Mammary epithelial cell (primary cell): Measurements from ENCODE around the gene CMTM8.

Source experiments
- EZH2 ChIP-seq: IDR thresholded peaks from 2 replicates; pipeline ENCODE4 v1.6.1; 2012; ENCODE audit warnings: low read length, inconsistent platforms, borderline replicate concordance
- TF ChIP-seq, protein P1 (sequence below), 2 donors: IDR thresholded peaks in 1 of 2; conservative IDR thresholded peaks in 1 of 2; 2 replicates each; pipeline ENCODE4 v1.5.1; 2011 to 2012; ENCODE audit warnings: inconsistent platforms in 2 of 2, low read length in 2 of 2, mild to moderate bottlenecking in 2 of 2, control low read depth in 1 of 2, low read depth in 1 of 2; ENCODE audit not compliant: insufficient read depth in 1 of 2; ENCODE audit errors: extremely low read depth in 1 of 2

DNA sequence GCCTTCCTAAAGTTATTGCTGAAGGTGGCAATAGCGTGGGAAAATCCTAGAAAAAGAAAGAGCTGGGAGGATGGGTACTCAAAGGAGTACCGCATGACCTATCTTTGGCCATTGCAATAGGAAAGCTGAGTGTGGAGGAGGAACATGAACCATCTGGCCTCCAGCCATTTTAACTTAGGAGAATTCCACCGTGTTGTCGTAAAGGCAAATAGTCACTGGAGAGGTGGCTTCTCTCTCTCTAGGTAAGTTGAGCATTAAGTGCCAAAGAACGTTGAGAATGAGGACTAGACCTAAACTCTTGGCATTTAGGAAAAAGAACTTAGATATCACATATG, 137.1 kb downstream of the CMTM8 start:
- TF ChIP-seq, protein P1, sequence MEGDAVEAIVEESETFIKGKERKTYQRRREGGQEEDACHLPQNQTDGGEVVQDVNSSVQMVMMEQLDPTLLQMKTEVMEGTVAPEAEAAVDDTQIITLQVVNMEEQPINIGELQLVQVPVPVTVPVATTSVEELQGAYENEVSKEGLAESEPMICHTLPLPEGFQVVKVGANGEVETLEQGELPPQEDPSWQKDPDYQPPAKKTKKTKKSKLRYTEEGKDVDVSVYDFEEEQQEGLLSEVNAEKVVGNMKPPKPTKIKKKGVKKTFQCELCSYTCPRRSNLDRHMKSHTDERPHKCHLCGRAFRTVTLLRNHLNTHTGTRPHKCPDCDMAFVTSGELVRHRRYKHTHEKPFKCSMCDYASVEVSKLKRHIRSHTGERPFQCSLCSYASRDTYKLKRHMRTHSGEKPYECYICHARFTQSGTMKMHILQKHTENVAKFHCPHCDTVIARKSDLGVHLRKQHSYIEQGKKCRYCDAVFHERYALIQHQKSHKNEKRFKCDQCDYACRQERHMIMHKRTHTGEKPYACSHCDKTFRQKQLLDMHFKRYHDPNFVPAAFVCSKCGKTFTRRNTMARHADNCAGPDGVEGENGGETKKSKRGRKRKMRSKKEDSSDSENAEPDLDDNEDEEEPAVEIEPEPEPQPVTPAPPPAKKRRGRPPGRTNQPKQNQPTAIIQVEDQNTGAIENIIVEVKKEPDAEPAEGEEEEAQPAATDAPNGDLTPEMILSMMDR (conservative IDR thresholded peaks at IDR 0.05 in 1 of 2, IDR thresholded peaks at IDR 0.05 in 1 of 2; ENCODE audit: extremely low read depth in 1 of 2, insufficient read depth in 1 of 2, low read depth in 1 of 2, low read length in 2 of 2): no peak
- TF ChIP-seq EZH2: no peak
